ENCODE data around the gene MEX3D. TPM values are rescaled to one million over a fixed set of nuclear protein-coding genes. Genes with fewer than 3 reads are reported as not detected.

MEX3D gene
- total and polyA plus RNA-seq, 2 donors from 2014 or later, result 5.4 to 19.3 TPM

- Histone ChIP-seq H3K9ac (ENCODE audit: low read length in 3 of 3) (no peak overlapping the region), H3K9me3 (ENCODE audit: control insufficient read depth in 2 of 3, insufficient read depth in 1 of 3, low read length in 3 of 3) (no peaks in the 10 kb centered on the region), H3K36me3 (ENCODE audit: control insufficient read depth in 2 of 3, insufficient read depth in 3 of 3, low read length in 3 of 3) (peaks cover 3 to 7% (median 3%) of the 10 kb centered on the region in 3 donors), H3K4me1 (ENCODE audit: control insufficient read depth in 2 of 3, insufficient read depth in 2 of 3, low read depth in 1 of 3, low read length in 3 of 3) (no peaks in the 10 kb centered on the region), H3K27me3 (ENCODE audit: control insufficient read depth, insufficient read depth, low read length) (no peaks in the 10 kb centered on the region), H3K27ac (ENCODE audit: low read depth in 2 of 2, low read length in 2 of 2) (no peak overlapping the region), H3K4me3 (ENCODE audit: low read length in 3 of 3) (no peak overlapping the region)
- DNase-seq, result peak in 1 of 5 donors; percentile 75
- intact Hi-C loops (cut with DNase I), result no loop called here
- TF ChIP-seq, protein P1, sequence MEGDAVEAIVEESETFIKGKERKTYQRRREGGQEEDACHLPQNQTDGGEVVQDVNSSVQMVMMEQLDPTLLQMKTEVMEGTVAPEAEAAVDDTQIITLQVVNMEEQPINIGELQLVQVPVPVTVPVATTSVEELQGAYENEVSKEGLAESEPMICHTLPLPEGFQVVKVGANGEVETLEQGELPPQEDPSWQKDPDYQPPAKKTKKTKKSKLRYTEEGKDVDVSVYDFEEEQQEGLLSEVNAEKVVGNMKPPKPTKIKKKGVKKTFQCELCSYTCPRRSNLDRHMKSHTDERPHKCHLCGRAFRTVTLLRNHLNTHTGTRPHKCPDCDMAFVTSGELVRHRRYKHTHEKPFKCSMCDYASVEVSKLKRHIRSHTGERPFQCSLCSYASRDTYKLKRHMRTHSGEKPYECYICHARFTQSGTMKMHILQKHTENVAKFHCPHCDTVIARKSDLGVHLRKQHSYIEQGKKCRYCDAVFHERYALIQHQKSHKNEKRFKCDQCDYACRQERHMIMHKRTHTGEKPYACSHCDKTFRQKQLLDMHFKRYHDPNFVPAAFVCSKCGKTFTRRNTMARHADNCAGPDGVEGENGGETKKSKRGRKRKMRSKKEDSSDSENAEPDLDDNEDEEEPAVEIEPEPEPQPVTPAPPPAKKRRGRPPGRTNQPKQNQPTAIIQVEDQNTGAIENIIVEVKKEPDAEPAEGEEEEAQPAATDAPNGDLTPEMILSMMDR (IDR thresholded peaks at IDR 0.05; ENCODE audit: borderline replicate concordance, extremely low read depth, insufficient read depth), result no peak
- no peak for FAIRE-seq
Measured at GRCh38 chr19:1615156-1615765, 47.1 kb upstream of the MEX3D start.

DNA sequence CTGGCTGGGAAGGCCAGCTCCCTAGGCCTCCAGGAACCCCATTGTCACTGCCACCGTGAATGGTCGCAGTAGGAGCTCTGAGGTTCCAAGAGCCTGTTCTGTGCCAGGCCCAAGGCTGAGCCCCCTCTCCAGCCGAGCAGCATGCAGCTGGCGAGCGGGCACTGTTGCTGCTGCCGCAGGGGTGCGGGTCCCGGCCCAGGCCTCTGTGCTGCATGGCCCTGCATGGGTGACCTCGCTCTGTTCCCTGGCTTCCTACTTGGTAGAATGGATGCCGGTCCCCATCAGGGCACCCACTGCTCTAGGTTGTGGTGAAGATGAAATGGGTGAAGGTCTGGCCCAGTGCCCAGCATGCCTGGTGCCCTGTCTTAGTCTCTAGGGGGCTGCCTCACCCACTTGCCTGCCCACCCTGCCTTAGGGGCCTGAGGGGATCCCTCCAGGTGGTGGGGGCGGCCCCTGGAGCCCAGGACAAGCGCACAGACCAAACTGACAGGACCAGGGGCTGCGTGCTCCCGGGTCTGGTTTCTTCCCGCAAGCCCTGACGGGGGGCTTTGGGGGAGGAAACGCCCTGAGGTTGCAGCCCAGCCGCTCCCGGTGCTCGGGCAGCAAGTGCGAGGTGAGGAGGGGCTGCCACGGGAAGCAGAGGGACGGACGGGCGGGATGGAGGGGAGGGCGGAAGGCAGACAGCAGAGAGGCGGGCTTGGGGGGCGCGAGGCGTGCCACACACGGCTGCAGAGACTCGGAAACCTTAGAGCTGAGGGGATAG is 45.9 kb upstream of the MEX3D start:
- DNase-seq (no peak), FAIRE-seq (no peak)
- H3K4me1 ChIP-seq (ENCODE audit: control insufficient read depth in 2 of 3, insufficient read depth in 2 of 3, low read depth in 1 of 3, low read length in 3 of 3), result no peaks in the 10 kb centered on the region
- H3K4me3 ChIP-seq (ENCODE audit: low read length in 3 of 3), result no peak overlapping the region
- peaks cover 3 to 7% (median 3%) of the 10 kb centered on the region in 3 donors for H3K36me3 ChIP-seq (ENCODE audit: control insufficient read depth in 2 of 3, insufficient read depth in 3 of 3, low read length in 3 of 3)
- H3K27ac ChIP-seq (ENCODE audit: low read depth in 2 of 2, low read length in 2 of 2), result no peak overlapping the region
- intact Hi-C loops (cut with DNase I), result no loop called here
- H3K9me3 ChIP-seq (ENCODE audit: control insufficient read depth in 2 of 3, insufficient read depth in 1 of 3, low read length in 3 of 3), result no peaks in the 10 kb centered on the region
- H3K9ac ChIP-seq (ENCODE audit: low read length in 3 of 3), result no peak overlapping the region
- H3K27me3 ChIP-seq (ENCODE audit: control insufficient read depth, insufficient read depth, low read length), result no peaks in the 10 kb centered on the region
- TF ChIP-seq, protein P1 (IDR thresholded peaks at IDR 0.05; ENCODE audit: borderline replicate concordance, extremely low read depth, insufficient read depth), result no peak

GRCh38 chr19:1613146-1613545 is 45.0 kb upstream of the MEX3D start:
- no peak for DNase-seq
- Histone ChIP-seq H3K9me3 (ENCODE audit: control insufficient read depth in 2 of 3, insufficient read depth in 1 of 3, low read length in 3 of 3) (no peaks in the 10 kb centered on the region), H3K4me1 (ENCODE audit: control insufficient read depth in 2 of 3, insufficient read depth in 2 of 3, low read depth in 1 of 3, low read length in 3 of 3) (no peaks in the 10 kb centered on the region), H3K9ac (ENCODE audit: low read length in 3 of 3) (no peak overlapping the region), H3K36me3 (ENCODE audit: control insufficient read depth in 2 of 3, insufficient read depth in 3 of 3, low read length in 3 of 3) (peaks cover 3 to 7% (median 3%) of the 10 kb centered on the region in 3 donors), H3K27me3 (ENCODE audit: control insufficient read depth, insufficient read depth, low read length) (no peaks in the 10 kb centered on the region), H3K4me3 (ENCODE audit: low read length in 3 of 3) (no peak overlapping the region), H3K27ac (ENCODE audit: low read depth in 2 of 2, low read length in 2 of 2) (no peak overlapping the region)
- no peak for FAIRE-seq
- TF ChIP-seq, protein P1 (IDR thresholded peaks at IDR 0.05; ENCODE audit: borderline replicate concordance, extremely low read depth, insufficient read depth), result no peak
- intact Hi-C loops (cut with DNase I), result no loop called here
